Cardiac muscle cell (in vitro differentiated cells and primary cell): Measurements from ENCODE around the gene ME2. TPM values are rescaled to one million over a fixed set of nuclear protein-coding genes. Genes with fewer than 3 reads are reported as not detected.
"Not testable (repeated sequence)": the region's sequence is repeated elsewhere in the genome, so short reads cannot be mapped to it uniquely, and the experiment has no call there.

Experiments used
- DNase-seq, 2 donors: peaks; one replicate each; pipeline versions ENCODE4 v3.0.0 to v3.0.0-alpha.2; 2010 to 2017; ENCODE audit warnings: low read depth in 1 of 2, low spot score in 1 of 2
- H3K27ac ChIP-seq: fragments of 200-600 bp; sonication (generic); 2 replicates; pipeline ENCODE4 v1.5.1; 2016
- H3K27me3 ChIP-seq: fragments of 200-600 bp; sonication (generic); 2 replicates; pipeline ENCODE4 v1.6.0; 2016; ENCODE audit warnings: control low read depth
- H3K36me3 ChIP-seq: fragments of 200-600 bp; sonication (generic); 2 replicates; pipeline ENCODE4 v1.5.1; 2016; ENCODE audit warnings: control low read depth
- H3K4me1 ChIP-seq: fragments of 200-600 bp; sonication (generic); 2 replicates; pipeline ENCODE4 v1.8.1; 2017; ENCODE audit warnings: low read depth, mild to moderate bottlenecking, mixed run types
- H3K4me3 ChIP-seq: fragments of 200-600 bp; sonication (generic); 2 replicates; pipeline ENCODE4 v1.5.1; 2016; ENCODE audit warnings: mild to moderate bottlenecking
- H3K9me3 ChIP-seq: fragments of 200-600 bp; sonication (generic); 2 replicates; pipeline ENCODE4 v1.5.1; 2017; ENCODE audit warnings: low read depth, mild to moderate bottlenecking, control low read depth
- CTCF ChIP-seq: IDR thresholded peaks from 2 replicates; pipeline ENCODE4 v1.5.1; 2012; ENCODE audit warnings: low read depth, mild to moderate bottlenecking, low read length
- polyA plus RNA-seq: library from polyadenylated mRNA; unstranded; fragments of >200 nt; fragmentation: Nextera tagmentation; extraction: Ambion mirVana; gene quantifications from 2 replicates; pipeline ENCODE4 v1.2.1, GENCODE V29; 2016
- total RNA-seq: library from RNA; depleted of rRNA; stranded (reverse); fragments of >200 nt; gene quantifications from 2 replicates; pipeline ENCODE4 v1.2.3, GENCODE V29; 2016

Gene ME2
- total and polyA plus RNA-seq, 2 experiments from 2014 or later = 33.9 to 47.3 TPM

GRCh38 chr18:50875966-50876536 lies 2.9 kb upstream of the ME2 start:
- H3K27me3 ChIP-seq = no peaks in the 10 kb centered on the region

GRCh38 chr18:50877545-50878265 lies 1.2 kb upstream of the ME2 start:
- Histone ChIP-seq H3K4me3 (no peak overlapping the region), H3K9me3 (no peaks in the 10 kb centered on the region), H3K27ac (no peak overlapping the region), H3K27me3 (no peaks in the 10 kb centered on the region), H3K36me3 (no peaks in the 10 kb centered on the region), H3K4me1 (no peaks in the 10 kb centered on the region)
- TF ChIP-seq CTCF = no peak
- DNase-seq = no peak

More at GRCh38 chr18:50875966-50876536, 2.9 kb upstream of the ME2 start:
- no peak overlapping the region for H3K4me3 ChIP-seq
- H3K9me3 ChIP-seq = no peaks in the 10 kb centered on the region
- no peak for TF ChIP-seq CTCF
- H3K36me3 ChIP-seq = no peaks in the 10 kb centered on the region
- no peak for DNase-seq
- no peaks in the 10 kb centered on the region for H3K4me1 ChIP-seq
- H3K27ac ChIP-seq = no peak overlapping the region

GRCh38 chr18:50879302-50880118 lies 592 bp downstream of the ME2 start:
- no peaks in the 10 kb centered on the region for H3K4me1 ChIP-seq
- no peaks in the 10 kb centered on the region for H3K36me3 ChIP-seq
- no peak for TF ChIP-seq CTCF
- peak overlapping the region; percentile 84 for H3K27ac ChIP-seq
- no peaks in the 10 kb centered on the region for H3K27me3 ChIP-seq
- peak overlapping the region; percentile 67 for H3K4me3 ChIP-seq
- no peaks in the 10 kb centered on the region for H3K9me3 ChIP-seq
- DNase-seq = peak; percentile 61 to 65

- DNase-seq = no peak
- no peaks in the 10 kb centered on the region for H3K9me3 ChIP-seq
- H3K27ac ChIP-seq = peak overlapping the region; percentile 84
- H3K27me3 ChIP-seq = no peaks in the 10 kb centered on the region
- peak overlapping the region; percentile 67 for H3K4me3 ChIP-seq
- no peak for TF ChIP-seq CTCF
- H3K4me1 ChIP-seq = no peaks in the 10 kb centered on the region
- H3K36me3 ChIP-seq = no peaks in the 10 kb centered on the region
Measured at GRCh38 chr18:50880119-50880465, 1.2 kb downstream of the ME2 start.

GRCh38 chr18:50880944-50881343 lies 2.0 kb downstream of the ME2 start:
- not testable (repeated sequence) for H3K9me3 ChIP-seq, H3K27me3 ChIP-seq, DNase-seq, H3K4me1 ChIP-seq, H3K4me3 ChIP-seq, H3K36me3 ChIP-seq, H3K27ac ChIP-seq

GRCh38 chr18:50886929-50887328 lies 8.0 kb downstream of the ME2 start:
- DNase-seq = no peak
- Histone ChIP-seq H3K27me3 (no peaks in the 10 kb centered on the region), H3K4me1 (no peaks in the 10 kb centered on the region), H3K27ac (no peak overlapping the region), H3K4me3 (no peak overlapping the region), H3K36me3 (no peaks in the 10 kb centered on the region), H3K9me3 (no peaks in the 10 kb centered on the region)
- TF ChIP-seq CTCF = no peak
